Gastroesophageal sphincter (tissue), 3 donors: ENCODE results near the gene ADAMTS7.

ENCODE experiments used
- POLR2A ChIP-seq, 2 donors: fragments of 450-650 bp; IDR thresholded peaks; one replicate each; pipeline ENCODE4 v1.6.1; 2017; ENCODE audit warnings: antibody characterized with exemption in 2 of 2, mild to moderate bottlenecking in 2 of 2, moderate library complexity in 1 of 2
- TF ChIP-seq, protein P1 (sequence below), 4 experiments: fragments of 200-600 bp in 2 of 4; fragments of 450-650 bp in 2 of 4; sonication (generic) in 1 of 4; IDR thresholded peaks; one replicate each; pipeline ENCODE4 v1.5.1; 2017 to 2019; ENCODE audit warnings: antibody characterized with exemption in 4 of 4, mild to moderate bottlenecking in 2 of 4, moderate library complexity in 2 of 4

GRCh38 chr15:78712797-78713515 lies 98.3 kb downstream of the ADAMTS7 start:
- TF ChIP-seq POLR2A (IDR thresholded peaks at IDR 0.05), result no peak
- TF ChIP-seq, protein P1, sequence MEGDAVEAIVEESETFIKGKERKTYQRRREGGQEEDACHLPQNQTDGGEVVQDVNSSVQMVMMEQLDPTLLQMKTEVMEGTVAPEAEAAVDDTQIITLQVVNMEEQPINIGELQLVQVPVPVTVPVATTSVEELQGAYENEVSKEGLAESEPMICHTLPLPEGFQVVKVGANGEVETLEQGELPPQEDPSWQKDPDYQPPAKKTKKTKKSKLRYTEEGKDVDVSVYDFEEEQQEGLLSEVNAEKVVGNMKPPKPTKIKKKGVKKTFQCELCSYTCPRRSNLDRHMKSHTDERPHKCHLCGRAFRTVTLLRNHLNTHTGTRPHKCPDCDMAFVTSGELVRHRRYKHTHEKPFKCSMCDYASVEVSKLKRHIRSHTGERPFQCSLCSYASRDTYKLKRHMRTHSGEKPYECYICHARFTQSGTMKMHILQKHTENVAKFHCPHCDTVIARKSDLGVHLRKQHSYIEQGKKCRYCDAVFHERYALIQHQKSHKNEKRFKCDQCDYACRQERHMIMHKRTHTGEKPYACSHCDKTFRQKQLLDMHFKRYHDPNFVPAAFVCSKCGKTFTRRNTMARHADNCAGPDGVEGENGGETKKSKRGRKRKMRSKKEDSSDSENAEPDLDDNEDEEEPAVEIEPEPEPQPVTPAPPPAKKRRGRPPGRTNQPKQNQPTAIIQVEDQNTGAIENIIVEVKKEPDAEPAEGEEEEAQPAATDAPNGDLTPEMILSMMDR (IDR thresholded peaks at IDR 0.05), result no peak
